ENCODE results near the gene PELI3. TPM values are rescaled to one million over a fixed set of nuclear protein-coding genes. Genes with fewer than 3 reads are reported as not detected.

PELI3 gene
- total and polyA plus RNA-seq, 7 experiments from 2014 or later, result 5.2 to 27.3 (median 15.4) TPM

- DNase-seq, result peak in 2 of 9 donors; percentile 13 to 19
- H3K27ac Mint-ChIP-seq, result peak overlapping the region in 7 of 9 donors; percentile 69 to 88 (median 85)
- peaks cover 0 to 35% (median 23%) of the 10 kb centered on the region in 7 donors for H3K4me1 Mint-ChIP-seq
- no peaks in the 10 kb centered on the region for H3K27me3 ChIP-seq (ENCODE audit: control insufficient read depth in 2 of 2, insufficient read depth in 2 of 2, low read length in 2 of 2)
- H3K4me1 ChIP-seq (ENCODE audit: control insufficient read depth in 2 of 2, insufficient read depth in 2 of 2, low read length in 2 of 2), result peaks cover 8 to 10% of the 10 kb centered on the region in 2 donors
- no peaks in the 10 kb centered on the region for H3K27me3 Mint-ChIP-seq
- H3K36me3 ChIP-seq (ENCODE audit: control insufficient read depth in 2 of 3, insufficient read depth in 3 of 3, low read length in 3 of 3), result peaks cover 0 to 6% (median 0%) of the 10 kb centered on the region in 3 experiments
- H3K9me3 Mint-ChIP-seq, result peaks cover 0 to 6% (median 0%) of the 10 kb centered on the region in 11 donors
- CTCF ChIA-PET, result interaction anchor here (1.2 to 1.4 kb wide), 2 partner anchors 12 to 18 kb away, joined by 3 to 6 read pairs; partner anchors contain the start of gene DPP3
- intact Hi-C loops (cut with micrococcal nuclease), result loop anchor here (2.0 to 5.0 kb wide), 4 partner anchors 75 to 1340 kb away; partner anchors contain the start of genes PC (in 1 of the 2) and RCE1 (in 1 of the 2)
- peak overlapping the region; percentile 78 for H3K4me3 ChIP-seq (ENCODE audit: low read length)
- H3K4me3 Mint-ChIP-seq, result peak overlapping the region; percentile 84 to 96 (median 89)
- ATAC-seq, result no peak
- POLR2A ChIA-PET, result interaction anchor here (1.4 to 4.0 kb wide), 2 partner anchors 12 to 170 kb away, joined by 4 to 42 read pairs; partner anchors contain the start of genes DPP3 and RBM4
- H3K36me3 Mint-ChIP-seq, result peaks cover 0 to 8% (median 0%) of the 10 kb centered on the region in 5 donors
- no peaks in the 10 kb centered on the region for H3K9me3 ChIP-seq (ENCODE audit: control insufficient read depth in 2 of 3, low read length in 3 of 3)
- peak overlapping the region; percentile 87 for H3K27ac ChIP-seq (ENCODE audit: low read depth, low read length)
Observed at GRCh38 chr11:66467756-66468155, 1.1 kb downstream of the PELI3 start.

GRCh38 chr11:66468691-66469090 is 2.0 kb downstream of the PELI3 start:
- H3K36me3 Mint-ChIP-seq, result peaks cover 0 to 8% (median 0%) of the 10 kb centered on the region in 5 donors
- H3K27me3 Mint-ChIP-seq, result no peaks in the 10 kb centered on the region
- H3K9me3 Mint-ChIP-seq, result no peaks in the 10 kb centered on the region
- H3K4me3 Mint-ChIP-seq, result peak overlapping the region; percentile 20 to 94 (median 88)
- Histone ChIP-seq H3K4me1 (ENCODE audit: control insufficient read depth in 2 of 2, insufficient read depth in 2 of 2, low read length in 2 of 2) (peaks cover 8 to 10% of the 10 kb centered on the region in 2 donors), H3K9me3 (ENCODE audit: control insufficient read depth in 2 of 3, low read length in 3 of 3) (no peaks in the 10 kb centered on the region), H3K36me3 (ENCODE audit: control insufficient read depth in 2 of 3, insufficient read depth in 3 of 3, low read length in 3 of 3) (peaks cover 0 to 15% (median 0%) of the 10 kb centered on the region in 3 experiments), H3K4me3 (ENCODE audit: low read length) (no peak overlapping the region), H3K27me3 (ENCODE audit: control insufficient read depth in 2 of 2, insufficient read depth in 2 of 2, low read length in 2 of 2) (no peaks in the 10 kb centered on the region), H3K27ac (ENCODE audit: low read depth, low read length) (no peak overlapping the region)
- POLR2A ChIA-PET, result interaction anchor here (0.8 to 4.0 kb wide), 4 partner anchors 11 to 170 kb away, joined by 3 to 42 read pairs (median 4); partner anchors contain the start of genes DPP3, MRPL11, RBM14 and RBM4
- ATAC-seq, result no peak
- intact Hi-C loops (cut with micrococcal nuclease), result loop anchor here (5.0 kb wide), 3 partner anchors 74 to 1339 kb away; partner anchors contain the start of gene PC (in 1 of the 2)
- DNase-seq, result no peak
- H3K27ac Mint-ChIP-seq, result peak overlapping the region in 4 of 9 donors; percentile 12 to 88 (median 58)
- CTCF ChIA-PET, result interaction anchor here (0.7 to 1.0 kb wide), 3 partner anchors 9 to 207 kb away, joined by 3 to 5 read pairs (median 3); no protein-coding TSS in a partner anchor
- peaks cover 0 to 29% (median 23%) of the 10 kb centered on the region in 7 donors for H3K4me1 Mint-ChIP-seq

- H3K27ac ChIP-seq (ENCODE audit: low read depth, low read length), result no peak overlapping the region
- H3K36me3 ChIP-seq (ENCODE audit: control insufficient read depth in 2 of 3, insufficient read depth in 3 of 3, low read length in 3 of 3), result peaks cover 0 to 18% (median 0%) of the 10 kb centered on the region in 3 experiments
- ChIA-PET POLR2A (interaction anchor here (0.5 to 4.0 kb wide), 5 partner anchors 10 to 768 kb away, joined by 3 to 42 read pairs (median 4); partner anchors contain the start of genes DPP3, MRPL11 and RBM14), CTCF (interaction anchor here (0.5 to 1.0 kb wide), 4 partner anchors 9 to 333 kb away, joined by 3 to 5 read pairs (median 3); no protein-coding TSS in a partner anchor)
- no peaks in the 10 kb centered on the region for H3K9me3 ChIP-seq (ENCODE audit: control insufficient read depth in 2 of 3, low read length in 3 of 3)
- peaks cover 8 to 10% of the 10 kb centered on the region in 2 donors for H3K4me1 ChIP-seq (ENCODE audit: control insufficient read depth in 2 of 2, insufficient read depth in 2 of 2, low read length in 2 of 2)
- H3K4me3 ChIP-seq (ENCODE audit: low read length), result no peak overlapping the region
- peaks cover 0 to 8% (median 0%) of the 10 kb centered on the region in 5 donors for H3K36me3 Mint-ChIP-seq
- peak overlapping the region in 1 of 10 donors; percentile 21 for H3K4me3 Mint-ChIP-seq
- no peak for ATAC-seq
- H3K4me1 Mint-ChIP-seq, result peaks cover 0 to 29% (median 23%) of the 10 kb centered on the region in 7 donors
- H3K27me3 Mint-ChIP-seq, result no peaks in the 10 kb centered on the region
- DNase-seq, result no peak
- intact Hi-C loops (cut with micrococcal nuclease), result loop anchor here (5.0 kb wide), 3 partner anchors 73 to 1338 kb away; partner anchors contain the start of gene PC (in 1 of the 2)
- no peaks in the 10 kb centered on the region for H3K27me3 ChIP-seq (ENCODE audit: control insufficient read depth in 2 of 2, insufficient read depth in 2 of 2, low read length in 2 of 2)
- no peak overlapping the region for H3K27ac Mint-ChIP-seq
- no peaks in the 10 kb centered on the region for H3K9me3 Mint-ChIP-seq
Observed at GRCh38 chr11:66469441-66469840, 2.7 kb downstream of the PELI3 start.

GRCh38 chr11:66470015-66470414 is 3.3 kb downstream of the PELI3 start:
- ATAC-seq (no peak), DNase-seq (no peak)
- peak overlapping the region in 1 of 9 donors; percentile 57 for H3K27ac Mint-ChIP-seq
- peaks cover 0 to 18% (median 0%) of the 10 kb centered on the region in 3 experiments for H3K36me3 ChIP-seq (ENCODE audit: control insufficient read depth in 2 of 3, insufficient read depth in 3 of 3, low read length in 3 of 3)
- peaks cover 0 to 29% (median 23%) of the 10 kb centered on the region in 7 donors for H3K4me1 Mint-ChIP-seq
- H3K27me3 ChIP-seq (ENCODE audit: control insufficient read depth in 2 of 2, insufficient read depth in 2 of 2, low read length in 2 of 2), result no peaks in the 10 kb centered on the region
- H3K36me3 Mint-ChIP-seq, result peaks cover 0 to 8% (median 0%) of the 10 kb centered on the region in 5 donors
- H3K4me1 ChIP-seq (ENCODE audit: control insufficient read depth in 2 of 2, insufficient read depth in 2 of 2, low read length in 2 of 2), result peaks cover 8 to 10% of the 10 kb centered on the region in 2 donors
- H3K27me3 Mint-ChIP-seq, result no peaks in the 10 kb centered on the region
- no peak overlapping the region for H3K4me3 ChIP-seq (ENCODE audit: low read length)
- peak overlapping the region in 2 of 10 donors; percentile 21 to 83 for H3K4me3 Mint-ChIP-seq
- no peak overlapping the region for H3K27ac ChIP-seq (ENCODE audit: low read depth, low read length)
- POLR2A ChIA-PET, result interaction anchor here (0.6 kb wide), 1 partner anchor 14 kb away, joined by 4 read pairs; no protein-coding TSS in a partner anchor
- CTCF ChIA-PET, result no interaction called here
- no peaks in the 10 kb centered on the region for H3K9me3 ChIP-seq (ENCODE audit: control insufficient read depth in 2 of 3, low read length in 3 of 3)
- H3K9me3 Mint-ChIP-seq, result no peaks in the 10 kb centered on the region
- intact Hi-C loops (cut with micrococcal nuclease), result no loop called here

- intact Hi-C loops (cut with micrococcal nuclease), result no loop called here
- H3K36me3 ChIP-seq (ENCODE audit: control insufficient read depth in 2 of 3, insufficient read depth in 3 of 3, low read length in 3 of 3), result peaks cover 0 to 21% (median 0%) of the 10 kb centered on the region in 3 experiments
- ChIA-PET CTCF (interaction anchor here (1.7 kb wide), 1 partner anchor 9 kb away, joined by 5 read pairs; the partner anchor contains the start of gene DPP3), POLR2A (no interaction called here)
- no peaks in the 10 kb centered on the region for H3K9me3 Mint-ChIP-seq
- H3K36me3 Mint-ChIP-seq, result peaks cover 0 to 8% (median 0%) of the 10 kb centered on the region in 5 donors
- no peak overlapping the region for H3K27ac ChIP-seq (ENCODE audit: low read depth, low read length)
- no peak overlapping the region for H3K27ac Mint-ChIP-seq
- peaks cover 8 to 10% of the 10 kb centered on the region in 2 donors for H3K4me1 ChIP-seq (ENCODE audit: control insufficient read depth in 2 of 2, insufficient read depth in 2 of 2, low read length in 2 of 2)
- ATAC-seq (no peak), DNase-seq (no peak)
- H3K4me3 ChIP-seq (ENCODE audit: low read length), result no peak overlapping the region
- no peaks in the 10 kb centered on the region for H3K9me3 ChIP-seq (ENCODE audit: control insufficient read depth in 2 of 3, low read length in 3 of 3)
- no peaks in the 10 kb centered on the region for H3K27me3 Mint-ChIP-seq
- H3K4me1 Mint-ChIP-seq, result peaks cover 0 to 20% (median 17%) of the 10 kb centered on the region in 7 donors
- H3K27me3 ChIP-seq (ENCODE audit: control insufficient read depth in 2 of 2, insufficient read depth in 2 of 2, low read length in 2 of 2), result no peaks in the 10 kb centered on the region
- H3K4me3 Mint-ChIP-seq, result no peak overlapping the region
Observed at GRCh38 chr11:66471142-66471541, 4.4 kb downstream of the PELI3 start.

- Mint-ChIP-seq H3K27ac (no peak overlapping the region), H3K27me3 (no peaks in the 10 kb centered on the region), H3K4me3 (no peak overlapping the region), H3K9me3 (no peaks in the 10 kb centered on the region), H3K4me1 (peaks cover 0 to 16% (median 14%) of the 10 kb centered on the region in 7 donors), H3K36me3 (peaks cover 0 to 14% (median 0%) of the 10 kb centered on the region in 5 donors)
- peaks cover 8 to 10% of the 10 kb centered on the region in 2 donors for H3K4me1 ChIP-seq (ENCODE audit: control insufficient read depth in 2 of 2, insufficient read depth in 2 of 2, low read length in 2 of 2)
- DNase-seq, result no peak
- no peak overlapping the region for H3K4me3 ChIP-seq (ENCODE audit: low read length)
- H3K27me3 ChIP-seq (ENCODE audit: control insufficient read depth in 2 of 2, insufficient read depth in 2 of 2, low read length in 2 of 2), result no peaks in the 10 kb centered on the region
- H3K36me3 ChIP-seq (ENCODE audit: control insufficient read depth in 2 of 3, insufficient read depth in 3 of 3, low read length in 3 of 3), result peaks cover 0 to 22% (median 0%) of the 10 kb centered on the region in 3 experiments
- no peak overlapping the region for H3K27ac ChIP-seq (ENCODE audit: low read depth, low read length)
- no peaks in the 10 kb centered on the region for H3K9me3 ChIP-seq (ENCODE audit: control insufficient read depth in 2 of 3, low read length in 3 of 3)
- no peak for ATAC-seq
- ChIA-PET POLR2A (no interaction called here), CTCF (interaction anchor here (0.7 to 1.7 kb wide), 2 partner anchors 8 to 25 kb away, joined by 3 to 5 read pairs; partner anchors contain the start of gene DPP3)
- intact Hi-C loops (cut with micrococcal nuclease), result no loop called here
Observed at GRCh38 chr11:66472054-66472453, 5.3 kb downstream of the PELI3 start.

Measured in naive thymus-derived CD4-positive, alpha-beta T cell (primary cell).